ENCODE measurements around the gene GSTO2.
"Not testable (repeated sequence)": the region's sequence is repeated elsewhere in the genome, so short reads cannot be mapped to it uniquely, and the experiment has no call there.

Gene GSTO2

DNA sequence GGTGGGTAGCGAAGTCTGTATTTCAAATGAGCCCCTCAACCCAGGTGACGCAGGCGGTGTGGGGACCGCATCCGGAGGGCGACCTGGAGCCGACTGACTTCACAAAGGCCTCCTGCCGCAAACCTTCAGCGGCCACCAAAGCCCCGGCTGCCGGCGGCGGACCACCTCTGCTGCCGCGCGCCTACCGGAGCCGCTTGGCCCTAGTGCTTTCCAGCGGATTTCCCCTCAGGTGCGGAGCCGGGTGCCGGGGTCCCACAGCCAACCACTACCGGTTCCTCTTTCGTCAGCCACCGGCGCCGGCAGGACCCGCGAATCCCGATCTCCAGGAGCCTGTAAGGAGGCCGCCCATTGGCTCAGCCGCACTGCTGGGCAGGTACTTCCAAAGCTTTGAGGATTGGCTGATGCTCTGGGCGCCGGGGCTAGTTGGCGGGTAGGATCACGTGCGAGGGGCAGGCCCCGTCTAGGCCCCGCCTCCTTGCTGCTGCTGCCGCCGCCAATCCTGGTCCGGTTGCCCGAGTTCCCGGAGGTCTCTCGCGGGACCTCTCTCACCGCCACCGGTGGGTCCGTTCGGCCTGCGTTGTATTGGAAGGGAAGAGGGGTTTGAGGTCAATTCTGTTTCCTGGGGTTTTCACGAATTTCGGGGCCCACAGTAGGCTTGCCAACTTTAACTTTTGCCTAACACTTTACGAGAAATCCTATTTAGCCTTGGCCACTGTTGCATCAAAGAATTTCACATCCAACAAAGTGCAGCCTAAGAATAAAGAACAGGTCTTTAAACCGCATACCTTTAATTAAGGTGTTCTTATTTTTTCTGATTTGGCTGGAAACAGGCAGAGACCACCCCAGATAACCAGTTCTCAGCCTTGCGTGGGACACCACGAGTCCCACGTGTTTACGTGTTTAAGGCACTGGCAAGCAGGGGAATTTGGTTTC, at the start of gene GSTO2:
Gene GSTO2, plus strand, starts transcription at position 472 of the 933 bp plus-strand sequence. CDS start 5,732 bp downstream, outside the sequence.
- DNase-seq = peak; percentile 89

DNA sequence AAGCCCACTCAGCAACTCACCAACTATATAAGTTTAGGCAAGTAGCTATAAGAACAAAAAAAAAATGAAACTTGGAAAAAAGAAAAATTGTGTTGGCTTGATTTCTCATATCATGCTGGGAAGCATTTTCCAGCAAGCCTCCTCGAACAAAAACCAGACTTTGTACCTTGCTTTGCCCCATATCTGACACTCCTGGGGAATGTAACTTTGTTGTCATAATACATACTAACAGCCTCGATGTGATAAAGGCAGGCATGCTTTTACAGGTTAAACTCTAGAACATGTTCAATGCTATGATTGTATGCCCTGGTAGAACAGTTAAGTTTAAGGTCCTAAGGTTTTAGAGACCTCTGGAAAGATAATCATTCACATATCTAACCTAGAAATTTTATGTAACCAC, 48.5 kb upstream of the GSTO2 start:
- no peak for DNase-seq

DNA sequence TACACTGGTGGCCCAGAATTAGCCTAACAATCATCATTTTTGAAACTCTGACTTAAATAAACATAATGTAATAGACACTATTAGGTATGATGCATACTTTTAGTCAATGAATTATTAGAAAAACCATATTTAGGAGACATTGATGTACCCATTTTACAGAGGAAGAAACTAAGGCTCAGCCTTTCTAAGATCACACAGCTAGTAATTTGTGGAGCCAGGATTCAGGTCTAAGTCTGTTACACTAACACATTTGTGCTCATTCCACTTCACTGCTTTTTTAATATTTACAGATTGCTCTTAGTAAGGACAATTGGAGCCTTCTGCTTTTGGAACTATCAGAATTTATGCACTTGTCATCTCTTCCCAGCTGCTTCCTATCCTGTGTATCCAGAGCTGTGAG, 45.7 kb upstream of the GSTO2 start:
- DNase-seq = no peak

DNA sequence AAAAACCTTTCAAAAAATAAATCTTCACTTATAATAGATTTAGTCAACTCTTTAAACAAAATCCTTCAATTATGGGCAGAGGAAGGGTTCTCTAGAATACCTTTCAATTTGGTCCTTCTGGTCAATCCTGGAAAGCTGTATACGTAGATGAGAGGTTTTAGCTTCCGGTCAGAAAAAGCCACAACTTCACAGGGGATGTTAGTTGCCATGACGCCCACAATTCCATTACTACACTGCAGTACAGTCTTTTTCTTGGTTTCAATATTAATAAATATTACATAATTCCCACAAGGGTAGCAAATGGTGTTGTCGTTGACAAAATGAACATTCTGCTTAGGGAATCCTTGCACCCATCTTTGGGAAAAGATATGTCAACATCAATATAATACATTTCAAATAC, 38.5 kb upstream of the GSTO2 start:
- no peak for DNase-seq

DNA sequence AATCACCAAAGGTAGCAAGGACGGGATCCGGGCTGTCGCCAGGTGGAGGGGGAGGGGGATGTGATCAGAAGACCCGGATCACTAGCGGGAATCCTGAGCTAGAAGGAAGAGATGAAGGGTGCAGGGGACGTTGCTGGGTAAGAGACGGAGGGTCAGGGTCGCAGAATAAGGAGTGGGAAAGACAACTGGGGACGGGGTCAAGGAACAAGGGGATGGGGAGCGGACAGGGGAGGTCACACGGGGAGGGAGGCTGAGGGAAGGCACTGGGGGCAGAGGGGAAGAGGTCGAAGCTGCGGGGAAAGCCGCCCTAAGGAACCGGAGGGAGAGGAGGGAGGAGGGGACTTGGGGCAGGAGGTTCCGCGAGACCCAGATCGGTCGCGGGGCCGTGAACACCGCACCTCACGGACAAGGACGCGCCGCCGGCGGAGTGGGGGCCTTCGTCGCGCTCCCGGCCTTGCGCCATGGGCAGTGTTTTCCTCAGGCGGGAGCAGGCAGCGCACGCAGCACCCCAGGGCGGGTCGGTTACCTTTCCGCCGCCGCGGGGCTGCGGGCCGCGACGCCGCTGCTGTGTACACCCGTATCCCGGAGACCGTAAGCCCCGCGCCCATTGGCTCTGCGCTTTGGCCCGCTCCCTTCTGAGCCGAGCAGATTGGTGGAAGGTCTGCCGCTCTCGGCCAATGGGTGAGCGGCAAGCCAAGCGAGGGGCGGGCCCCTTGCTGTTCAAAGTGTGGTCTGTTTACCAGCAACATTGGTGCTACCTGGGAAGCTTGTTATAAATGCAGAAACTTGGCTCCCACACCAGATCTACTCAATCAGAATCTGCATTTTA, 37.0 kb upstream of the GSTO2 start, which contains the start of gene CFAP43:
Gene CFAP43, minus strand, starts transcription at position 581 of the 829 bp plus-strand sequence. Its CDS starts 118 bp downstream, at position 463.
- peak; percentile 79 for DNase-seq

DNA sequence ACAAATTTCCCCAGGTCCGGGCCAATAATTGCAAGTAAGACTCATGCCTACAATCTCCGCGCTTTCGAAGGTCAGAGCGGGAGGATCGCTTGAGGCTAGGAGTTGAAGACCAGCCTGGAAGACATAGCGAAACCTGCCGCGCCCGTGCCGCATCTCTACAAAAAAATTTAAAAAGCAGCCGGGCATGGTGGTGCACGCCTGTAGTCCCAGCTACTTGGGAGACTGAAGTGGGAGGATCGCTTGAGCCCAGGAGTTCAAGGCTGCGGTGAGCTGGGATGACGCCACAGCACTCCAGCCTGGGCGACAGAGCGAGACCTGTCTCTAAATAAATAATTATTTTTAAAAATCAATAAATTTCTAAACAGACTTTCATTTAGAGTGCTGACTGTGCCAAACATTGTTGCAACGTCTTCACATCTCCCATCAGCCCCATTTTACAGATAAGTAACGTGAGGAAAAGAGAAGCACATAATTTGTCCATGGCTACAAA, 36.3 kb upstream of the GSTO2 start:
- no peak for DNase-seq

DNA sequence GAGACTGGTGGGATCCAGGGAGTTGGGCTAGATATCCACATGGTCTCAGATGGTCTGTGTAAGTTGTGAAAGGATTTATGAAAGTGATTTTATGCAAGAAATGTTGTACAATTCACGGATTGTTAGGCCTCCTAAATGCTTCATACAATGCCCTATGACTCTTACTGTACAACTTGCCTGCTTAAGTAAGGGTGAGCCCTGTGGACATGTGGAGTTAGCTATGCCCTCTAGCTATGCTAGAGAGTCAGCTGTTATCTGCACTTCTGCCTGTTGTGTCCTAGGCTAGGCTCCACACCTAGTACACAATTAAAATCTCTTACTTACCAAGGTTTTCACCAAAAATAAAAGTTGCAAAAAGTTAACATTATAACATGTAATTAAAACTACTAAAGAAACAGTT, 35.2 kb upstream of the GSTO2 start:
- DNase-seq = no peak

DNA sequence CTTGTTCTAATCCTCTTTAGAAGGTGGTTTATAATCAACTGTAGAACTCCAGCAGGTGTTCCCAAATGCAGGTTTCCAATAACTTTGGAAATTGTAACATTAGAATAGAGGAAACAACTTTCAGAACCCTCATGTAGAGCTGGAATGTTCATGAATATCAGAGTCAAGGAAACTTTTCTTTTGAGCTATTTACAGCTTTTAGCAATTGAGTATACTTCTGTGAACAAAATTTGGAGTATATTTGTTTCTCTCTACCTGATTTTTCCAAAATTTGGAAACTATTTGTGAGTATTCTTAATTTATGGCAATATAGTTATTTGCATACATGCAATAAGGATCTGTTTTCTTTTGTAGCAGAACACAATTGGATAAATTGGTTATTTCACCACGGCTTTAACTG, 34.0 kb upstream of the GSTO2 start:
- DNase-seq = no peak

DNA sequence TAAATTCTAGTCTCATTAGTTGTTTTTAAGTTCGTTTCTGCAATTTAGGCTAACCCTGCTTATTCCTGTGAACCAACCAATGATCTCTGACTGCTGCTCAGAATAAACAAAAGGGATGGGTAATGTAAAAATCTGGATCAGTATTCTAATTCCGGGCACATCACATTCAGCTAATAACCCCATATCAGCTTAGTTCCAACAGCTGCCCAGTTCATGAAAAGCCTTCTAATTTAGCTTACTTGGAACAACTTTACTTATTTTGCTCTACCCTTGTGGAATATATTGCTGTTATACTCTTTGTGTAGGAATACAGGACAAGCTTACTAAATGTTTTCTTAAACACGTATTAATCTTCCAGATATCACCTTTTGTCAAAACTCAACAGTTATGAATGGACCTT, 33.2 kb upstream of the GSTO2 start:
- DNase-seq = no peak

DNA sequence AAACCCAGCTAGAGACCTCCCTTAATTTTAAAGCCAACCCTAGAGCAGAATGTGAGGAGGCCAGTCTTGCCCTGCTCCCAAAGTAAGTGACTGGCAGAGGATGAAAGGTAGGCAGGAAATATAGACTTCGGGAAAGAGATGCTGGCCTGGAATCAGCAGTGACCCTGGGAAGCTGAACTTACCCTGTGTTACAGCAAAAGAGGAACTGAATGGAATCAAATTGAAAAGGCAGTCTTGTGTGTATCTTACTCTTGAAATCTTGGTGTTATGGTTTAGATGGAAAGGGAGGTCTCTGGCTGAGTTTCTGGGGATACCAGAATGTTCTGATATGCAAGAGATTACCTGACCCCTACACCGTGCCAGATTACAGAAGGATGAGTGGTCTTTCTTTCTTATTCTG, 28.9 kb upstream of the GSTO2 start:
- DNase-seq = no peak

DNA sequence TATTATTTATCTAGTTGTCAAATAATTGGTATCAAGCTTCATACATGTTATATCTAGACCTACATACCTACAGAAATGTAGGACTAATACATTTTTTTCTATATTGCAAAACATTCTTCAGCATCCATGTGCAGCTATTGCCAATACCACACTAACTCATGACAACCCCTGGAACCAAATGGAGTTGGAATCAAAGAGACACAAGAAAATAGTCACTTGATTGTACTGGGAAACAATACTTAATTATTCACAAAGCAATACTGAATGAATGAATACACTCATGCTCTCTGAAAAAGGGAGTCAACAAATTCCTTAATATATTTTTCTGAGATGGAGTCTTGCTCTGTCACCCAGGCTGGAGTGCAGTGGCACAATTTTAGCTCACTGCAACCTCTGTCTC, 26.4 kb upstream of the GSTO2 start:
- DNase-seq = no peak

DNA sequence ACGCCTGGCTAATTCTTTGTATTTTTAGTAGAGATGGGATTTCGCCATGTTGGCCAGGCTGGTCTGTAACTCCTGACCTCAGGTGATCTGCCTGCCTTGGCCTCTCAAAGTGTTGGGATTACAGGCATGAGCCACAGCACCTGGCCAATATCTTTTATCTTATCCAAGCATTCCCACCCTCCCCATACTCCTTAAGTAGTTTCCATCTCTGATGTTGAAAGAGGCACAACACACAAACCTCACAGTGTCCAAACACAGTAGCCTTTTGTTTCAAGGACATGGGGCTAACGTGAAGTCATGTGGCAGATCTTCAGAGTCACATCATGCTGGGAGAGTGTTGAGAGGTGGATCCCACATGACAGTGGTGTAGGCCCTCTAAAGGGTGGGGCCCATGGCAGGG, 26.0 kb upstream of the GSTO2 start:
- not testable (repeated sequence) for DNase-seq

DNA sequence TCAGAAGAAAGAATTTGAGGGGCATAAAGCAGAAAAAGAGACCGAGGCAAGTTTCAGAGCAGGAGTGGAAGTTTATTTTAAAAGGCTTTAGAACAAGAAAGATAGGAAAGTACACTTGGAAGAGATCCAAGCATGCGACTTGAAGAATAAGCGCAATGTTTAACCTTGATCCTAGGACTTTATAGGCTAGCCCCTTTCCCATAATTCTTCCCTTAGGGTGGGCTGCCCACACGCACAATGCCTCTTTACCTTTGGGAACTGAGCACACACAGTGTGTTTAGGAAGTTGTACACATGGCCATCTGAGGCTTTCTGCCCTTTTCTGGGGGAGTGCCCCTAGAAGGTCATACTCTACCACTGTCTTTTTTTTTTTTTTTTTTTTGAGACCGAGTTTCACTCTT, 25.5 kb upstream of the GSTO2 start:
- no peak for DNase-seq

DNA sequence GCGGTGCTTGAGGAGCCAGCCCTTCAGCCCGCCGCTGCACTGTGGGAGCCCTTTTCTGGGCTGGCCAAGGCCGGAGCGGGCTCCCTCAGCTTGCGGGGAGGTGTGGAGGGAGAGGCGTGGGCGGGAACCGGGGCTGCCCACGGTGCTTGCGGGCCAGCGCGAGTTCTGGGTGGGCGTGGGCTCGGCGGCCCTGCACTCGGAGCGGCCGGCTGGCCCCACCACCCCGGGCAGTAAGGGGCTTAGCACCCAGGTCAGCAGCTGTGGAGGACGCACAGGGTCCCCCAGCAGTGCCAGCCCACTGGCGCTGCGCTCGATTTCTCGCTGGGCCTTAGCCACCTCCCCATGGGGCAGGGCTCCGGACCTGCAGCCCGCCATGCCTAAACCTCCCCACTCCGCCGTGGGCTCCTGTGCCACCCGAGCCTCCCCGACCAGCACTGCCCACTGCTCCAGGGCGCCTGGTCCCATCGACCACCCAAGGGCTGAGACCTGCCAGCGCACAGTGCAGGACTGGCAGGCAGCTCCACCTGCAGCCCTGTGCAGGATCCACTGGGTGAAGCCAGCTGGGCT, 23.8 kb upstream of the GSTO2 start:
- DNase-seq = no peak

DNA sequence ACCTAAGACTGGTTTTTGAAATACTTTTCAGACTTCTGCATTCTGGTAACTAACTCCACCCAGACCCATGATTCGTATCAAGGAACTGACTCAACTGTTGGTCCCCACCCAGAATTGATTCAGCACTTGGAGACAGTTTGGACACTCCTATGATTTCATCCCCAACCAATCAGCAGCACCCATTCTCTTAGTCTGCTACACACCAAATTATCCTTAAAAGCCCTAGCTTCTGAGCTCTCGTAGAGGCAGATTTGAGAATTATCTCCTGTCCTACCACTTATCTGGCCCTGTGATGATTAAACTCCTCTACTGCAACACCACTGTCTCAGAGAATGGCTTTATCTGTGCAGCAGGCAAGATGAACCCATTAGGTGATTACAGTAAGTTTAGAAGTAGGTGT, 22.0 kb upstream of the GSTO2 start:
- no peak for DNase-seq

DNA sequence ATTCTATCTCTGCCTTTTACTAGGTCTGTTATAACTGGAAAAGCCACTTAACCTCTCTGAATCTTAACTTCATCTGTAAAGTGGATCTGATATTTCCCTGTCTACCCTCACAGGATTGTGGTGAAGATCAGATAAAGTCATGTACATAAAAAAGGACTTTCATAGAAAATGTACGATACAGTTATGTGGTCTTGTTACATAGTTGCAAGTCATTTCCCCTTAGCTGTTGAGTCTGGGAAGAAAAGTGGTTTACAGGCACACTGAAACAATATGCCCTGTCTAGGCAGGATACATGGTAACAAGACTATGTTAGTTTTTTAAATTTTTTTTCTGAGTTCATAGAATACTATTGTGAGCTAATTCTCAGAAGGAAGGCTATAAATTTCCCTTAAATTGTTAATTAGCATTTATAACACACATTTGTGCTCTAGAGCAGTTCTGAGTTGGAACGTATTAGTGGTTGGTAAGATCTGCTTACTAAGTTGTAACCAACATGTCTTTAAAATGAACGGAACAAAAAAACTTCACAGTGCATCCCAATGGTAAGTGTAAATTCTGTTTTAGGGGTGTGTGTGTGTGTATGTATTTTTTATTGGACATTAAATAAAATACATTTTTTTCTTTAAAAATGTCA, 21.4 kb upstream of the GSTO2 start:
- DNase-seq = no peak

DNA sequence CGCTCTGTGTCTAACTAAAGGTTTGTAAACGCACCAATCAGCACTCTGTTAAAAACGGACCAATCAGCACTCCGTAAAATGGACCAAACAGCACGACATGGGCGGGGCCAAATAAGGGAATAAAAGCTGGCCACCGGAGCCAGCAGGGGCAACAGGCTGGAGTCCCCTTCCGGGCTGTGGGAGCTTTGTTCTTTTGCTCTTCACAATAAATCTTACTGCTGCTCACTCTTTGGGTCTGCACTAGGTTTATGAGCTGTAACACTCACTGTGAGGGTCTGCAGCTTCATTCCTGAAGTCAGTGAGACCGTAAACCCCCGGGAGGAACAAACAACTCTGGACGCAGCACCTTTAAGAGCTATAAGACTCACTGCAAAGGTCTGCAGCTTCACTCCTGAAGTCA, 20.1 kb upstream of the GSTO2 start:
- DNase-seq = not testable (repeated sequence)

DNA sequence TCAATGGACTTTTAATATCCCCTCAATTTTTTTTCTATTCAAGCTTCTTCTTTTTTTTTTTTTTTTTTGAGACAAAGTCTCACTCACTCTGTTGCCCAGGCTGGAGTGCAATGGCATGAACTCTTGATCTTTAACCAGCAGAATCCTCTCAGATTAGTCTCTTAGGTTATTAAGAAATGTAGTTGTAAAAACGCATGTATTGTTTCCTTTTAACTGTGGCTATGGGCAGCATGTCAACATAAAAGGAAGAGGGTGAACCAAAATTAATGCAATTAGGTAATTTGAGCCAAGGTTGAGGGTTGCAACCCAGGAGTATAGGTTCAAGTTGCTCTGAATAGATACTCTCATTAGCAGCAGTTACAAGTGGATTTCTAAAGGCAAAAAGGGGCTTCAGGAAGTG, 18.6 kb upstream of the GSTO2 start:
- no peak for DNase-seq

DNA sequence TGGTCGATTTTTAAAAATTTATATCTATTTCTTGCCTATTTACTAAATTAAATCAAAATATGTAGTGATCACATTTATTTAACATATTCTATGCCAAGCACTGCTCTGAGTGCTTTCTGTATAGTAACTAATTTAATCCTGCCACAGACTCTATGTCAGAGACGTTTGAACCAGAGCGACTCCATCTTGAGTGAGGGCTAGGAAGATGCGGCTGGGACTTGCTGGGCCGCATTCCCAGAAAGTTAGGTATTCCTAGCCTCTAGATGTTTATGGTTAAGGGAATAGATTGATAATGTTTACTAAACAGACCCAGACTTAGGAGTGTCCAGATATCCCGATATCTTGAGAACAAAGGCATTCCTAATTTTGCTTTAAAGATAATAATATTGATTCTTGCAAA, 17.5 kb upstream of the GSTO2 start:
- DNase-seq = no peak

DNA sequence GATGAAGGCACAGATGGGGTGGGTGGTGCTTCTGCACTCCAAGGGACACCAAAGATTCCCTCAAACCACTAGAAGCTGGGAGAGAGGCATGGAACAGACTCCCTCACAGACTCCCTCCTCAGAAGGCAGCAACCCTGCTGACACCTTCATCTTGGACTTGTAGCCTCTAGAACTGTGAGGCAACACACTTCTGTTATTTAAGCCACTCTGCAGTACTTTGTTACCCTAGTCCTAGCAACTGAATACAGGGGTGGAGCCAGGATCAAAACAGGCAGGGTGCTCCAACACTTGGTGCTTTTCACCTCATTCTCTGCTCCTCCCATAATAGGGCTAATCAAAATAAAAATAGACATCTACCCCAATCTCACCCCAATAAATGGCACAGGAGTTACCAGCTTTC, 16.6 kb upstream of the GSTO2 start:
- DNase-seq = no peak

DNA sequence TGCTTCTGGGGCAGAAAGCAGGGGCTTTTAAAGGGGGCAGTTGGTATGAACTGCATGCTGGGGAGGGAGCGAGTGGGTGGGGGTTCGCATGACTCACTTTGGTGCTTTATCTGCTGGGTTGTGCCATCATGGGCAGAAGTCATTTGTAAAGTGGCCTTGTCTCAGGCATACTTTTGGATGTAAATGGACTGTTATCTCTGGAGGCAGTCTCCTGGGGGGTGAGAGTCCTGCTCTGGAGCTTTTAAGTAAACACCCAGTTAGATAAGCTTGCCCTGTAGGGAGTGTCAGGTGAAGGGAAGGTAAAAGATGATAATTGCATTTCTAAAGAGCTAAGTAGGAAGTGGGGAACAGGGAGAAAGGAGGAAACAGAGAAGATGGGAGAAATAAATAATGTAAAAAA, 15.9 kb upstream of the GSTO2 start:
- no peak for DNase-seq

DNA sequence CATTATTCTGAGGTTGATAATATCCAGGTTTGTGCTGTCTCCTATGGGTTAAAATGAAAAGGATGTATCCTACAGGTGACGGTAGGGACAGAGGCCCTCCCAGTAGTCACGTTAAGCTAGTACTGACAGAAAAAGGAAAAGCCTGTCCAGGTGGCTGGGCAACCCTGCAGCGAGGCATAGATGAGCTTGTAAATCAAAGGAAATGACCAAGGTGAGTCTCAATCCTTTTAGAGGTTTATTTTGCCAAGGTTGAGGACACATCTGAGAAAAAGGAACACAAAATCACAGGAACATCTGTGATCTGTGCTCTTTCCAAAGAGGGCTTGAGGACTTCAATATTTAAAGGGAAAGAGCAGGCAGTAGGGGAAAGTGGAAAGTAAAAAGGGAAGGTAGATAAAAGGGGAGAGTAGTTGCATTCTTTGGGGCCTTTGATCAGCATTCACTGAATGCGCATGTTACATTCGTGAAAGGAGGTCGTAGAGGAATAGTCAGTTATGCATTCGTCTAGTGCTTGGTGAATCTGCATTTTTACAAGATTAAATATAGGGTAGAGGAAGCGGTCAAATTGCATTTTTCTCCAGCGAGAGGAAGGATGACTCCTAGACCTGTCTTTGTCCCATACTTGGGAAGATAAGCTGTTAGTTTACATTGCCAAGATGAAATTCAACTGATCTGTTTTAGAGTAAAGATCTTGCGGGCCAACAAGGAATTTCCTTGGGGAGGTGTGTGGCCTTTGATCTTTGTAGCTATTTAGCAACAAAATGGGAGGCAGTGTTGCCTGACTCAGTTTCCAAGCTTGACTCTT, 15.2 kb upstream of the GSTO2 start:
- DNase-seq = no peak
